Panc1 (cell line): ENCODE results near the gene ENTPD8. TPM values are rescaled to one million over a fixed set of nuclear protein-coding genes. Genes with fewer than 3 reads are reported as not detected.

Experiments
- ATAC-seq: fragments of 200-7000 bp; cut with Tn5 transposase; 2 replicates; pipeline ENCODE4 v1.9.1; 2020; ENCODE audit warnings: mild to moderate bottlenecking, moderate library complexity
- BruUV-seq: library from RNA; stranded (reverse); fragments of 400-500 nt; replicated peaks from 2 replicates; lab custom pipeline; 2021; lab: Mats Ljungman, UMichigan
- CTCF ChIA-PET: fragments of 300-600 bp; sonication (Branson Sonifier 250); formaldehyde crosslinking; loops from one replicate; lab custom pipeline; 2022; ENCODE audit warnings: antibody characterized with exemption; lab: Charles Lee
- POLR2A ChIA-PET: fragments of 300-600 bp; sonication (Branson Sonifier 250); formaldehyde crosslinking; loops from one replicate; lab custom pipeline; 2022; ENCODE audit warnings: antibody characterized with exemption; lab: Charles Lee
- DNase-seq: peaks from one replicate; pipeline ENCODE4 v3.0.0-alpha.2; 2010; ENCODE audit warnings: low read depth, low spot score
- H3K27ac ChIP-seq: 2 replicates; pipeline ENCODE4 v1.5.1; 2011; ENCODE audit warnings: mild to moderate bottlenecking, low read length, inconsistent platforms
- H3K27me3 ChIP-seq: fragments of 200-500 bp; sonication (Bioruptor generic); 2 replicates; pipeline ENCODE4 v1.6.0; 2014; ENCODE audit warnings: low read length, inconsistent platforms; ENCODE audit not compliant: control insufficient read depth, insufficient read depth
- H3K36me3 ChIP-seq: fragments of 200-500 bp; sonication (Bioruptor generic); 2 replicates; pipeline ENCODE4 v1.5.1; 2014; ENCODE audit warnings: inconsistent platforms, mild to moderate bottlenecking, low read length, moderate library complexity; ENCODE audit not compliant: control insufficient read depth, insufficient read depth
- H3K4me1 ChIP-seq: 2 replicates; pipeline ENCODE4 v1.5.1; 2011; ENCODE audit warnings: inconsistent platforms, mild to moderate bottlenecking, low read length, moderate library complexity; ENCODE audit not compliant: control insufficient read depth, insufficient read depth
- H3K4me3 ChIP-seq, 2 experiments: 2 replicates each; pipeline ENCODE4 v1.5.1; 2011 to 2012; ENCODE audit warnings: low read depth in 2 of 2, low read length in 2 of 2, mild to moderate bottlenecking in 2 of 2, inconsistent platforms in 1 of 2, moderate library complexity in 1 of 2
- H3K9me3 ChIP-seq: fragments of 200-500 bp; sonication (Bioruptor generic); 2 replicates; pipeline ENCODE4 v1.5.1; 2014; ENCODE audit warnings: low read depth, mild to moderate bottlenecking, inconsistent platforms, low read length, moderate library complexity; ENCODE audit not compliant: control insufficient read depth, insufficient read depth
- CTCF ChIP-seq: fragments of 450-650 bp; IDR thresholded peaks from 2 replicates; pipeline ENCODE4 v1.5.1; 2017; ENCODE audit warnings: mild to moderate bottlenecking
- POLR2AphosphoS5 ChIP-seq: IDR thresholded peaks from 2 replicates; pipeline ENCODE4 v1.6.1; 2012; ENCODE audit warnings: mild to moderate bottlenecking, low read depth, low read length, moderate library complexity
- SIN3A ChIP-seq: IDR thresholded peaks from 2 replicates; pipeline ENCODE4 v1.6.1; 2012; ENCODE audit warnings: low read depth, mild to moderate bottlenecking, low read length, moderate library complexity, borderline replicate concordance; ENCODE audit not compliant: insufficient read depth
- TCF7L2 ChIP-seq: IDR thresholded peaks from 2 replicates; pipeline ENCODE4 v1.6.1; 2011; ENCODE audit warnings: mild to moderate bottlenecking, low read depth, low read length, inconsistent platforms
- in situ Hi-C: cut with HindIII; loops from 2 replicates; pipeline ENCODE4 v1.10.0; 2016; ENCODE audit warnings: low sequenced_read_pairs, low pct_unique_long_range_greater_than_20kb
- intact Hi-C: fragments of 100-400 bp; cut with micrococcal nuclease; formaldehyde crosslinking; loops from one replicate; pipeline ENCODE4 v1.10.0; 2022; ENCODE audit not compliant: unreplicated experiment
- total RNA-seq: library from RNA; stranded (reverse); gene quantifications from one replicate; pipeline ENCODE4 v1.2.1, GENCODE V29; 2021; ENCODE audit not compliant: unreplicated experiment
- TF ChIP-seq, protein P1 (sequence below), 2 experiments: IDR thresholded peaks; 2 replicates each; pipeline ENCODE4 v1.6.1; 2011 to 2012; ENCODE audit warnings: low read depth in 2 of 2, control low read depth in 1 of 2, low read length in 1 of 2, mild to moderate bottlenecking in 1 of 2, moderate library complexity in 1 of 2; ENCODE audit not compliant: insufficient read depth in 1 of 2

Gene ENTPD8
- total RNA-seq, 1 experiment from 2014 or later = 3.9 TPM

DNA sequence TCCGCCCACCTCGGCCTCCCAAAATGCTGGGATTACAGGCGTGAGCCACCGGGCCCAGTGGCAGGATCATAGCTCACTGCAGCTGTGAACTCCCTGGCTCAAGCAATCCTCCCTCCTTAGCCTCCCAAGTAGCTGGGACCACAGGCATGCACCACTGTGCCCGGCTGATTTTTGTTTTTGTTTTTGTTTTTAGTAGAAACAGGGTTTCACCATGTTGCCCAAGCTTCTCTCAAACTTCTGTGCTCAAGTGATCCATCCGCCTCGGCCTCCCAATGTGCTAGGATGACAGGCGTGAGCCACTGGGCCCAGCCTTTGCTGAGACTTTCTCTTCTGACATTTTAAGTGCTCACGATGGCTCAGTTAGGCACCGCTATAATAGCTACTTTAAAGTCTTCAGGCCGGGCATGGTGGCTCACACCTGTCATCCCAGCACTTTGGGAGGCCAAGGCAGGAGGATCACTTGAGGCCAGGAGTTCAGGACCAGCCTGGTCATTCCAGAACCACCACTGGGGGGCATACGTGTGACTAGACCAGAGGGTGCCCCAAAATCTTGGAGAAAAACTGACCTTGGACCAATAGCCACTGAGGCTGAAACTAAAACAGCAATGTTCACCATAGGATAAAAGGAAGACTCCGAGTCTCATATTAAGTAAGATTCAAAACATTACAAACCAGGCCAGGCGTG lies 3.1 kb upstream of the ENTPD8 start:
- Histone ChIP-seq H3K9me3 (no peaks in the 10 kb centered on the region), H3K4me1 (peaks cover 9% of the 10 kb centered on the region), H3K4me3 (no peak overlapping the region), H3K27me3 (no peaks in the 10 kb centered on the region), H3K36me3 (no peaks in the 10 kb centered on the region), H3K27ac (no peak overlapping the region)
- in situ Hi-C loops = no loop called here
- no TSS peak for BruUV-seq
- no peak for ATAC-seq
- ChIA-PET POLR2A (interaction anchor here (0.6 kb wide), 1 partner anchor 10 kb away, joined by 3 read pairs; no protein-coding TSS in a partner anchor), CTCF (interaction anchor here (0.6 kb wide), 1 partner anchor 70 kb away, joined by 3 read pairs; no protein-coding TSS in a partner anchor)
- no peak for DNase-seq
- TF ChIP-seq SIN3A (no peak), CTCF (no peak), POLR2AphosphoS5 (no peak), TCF7L2 (no peak)
- TF ChIP-seq, protein P1, sequence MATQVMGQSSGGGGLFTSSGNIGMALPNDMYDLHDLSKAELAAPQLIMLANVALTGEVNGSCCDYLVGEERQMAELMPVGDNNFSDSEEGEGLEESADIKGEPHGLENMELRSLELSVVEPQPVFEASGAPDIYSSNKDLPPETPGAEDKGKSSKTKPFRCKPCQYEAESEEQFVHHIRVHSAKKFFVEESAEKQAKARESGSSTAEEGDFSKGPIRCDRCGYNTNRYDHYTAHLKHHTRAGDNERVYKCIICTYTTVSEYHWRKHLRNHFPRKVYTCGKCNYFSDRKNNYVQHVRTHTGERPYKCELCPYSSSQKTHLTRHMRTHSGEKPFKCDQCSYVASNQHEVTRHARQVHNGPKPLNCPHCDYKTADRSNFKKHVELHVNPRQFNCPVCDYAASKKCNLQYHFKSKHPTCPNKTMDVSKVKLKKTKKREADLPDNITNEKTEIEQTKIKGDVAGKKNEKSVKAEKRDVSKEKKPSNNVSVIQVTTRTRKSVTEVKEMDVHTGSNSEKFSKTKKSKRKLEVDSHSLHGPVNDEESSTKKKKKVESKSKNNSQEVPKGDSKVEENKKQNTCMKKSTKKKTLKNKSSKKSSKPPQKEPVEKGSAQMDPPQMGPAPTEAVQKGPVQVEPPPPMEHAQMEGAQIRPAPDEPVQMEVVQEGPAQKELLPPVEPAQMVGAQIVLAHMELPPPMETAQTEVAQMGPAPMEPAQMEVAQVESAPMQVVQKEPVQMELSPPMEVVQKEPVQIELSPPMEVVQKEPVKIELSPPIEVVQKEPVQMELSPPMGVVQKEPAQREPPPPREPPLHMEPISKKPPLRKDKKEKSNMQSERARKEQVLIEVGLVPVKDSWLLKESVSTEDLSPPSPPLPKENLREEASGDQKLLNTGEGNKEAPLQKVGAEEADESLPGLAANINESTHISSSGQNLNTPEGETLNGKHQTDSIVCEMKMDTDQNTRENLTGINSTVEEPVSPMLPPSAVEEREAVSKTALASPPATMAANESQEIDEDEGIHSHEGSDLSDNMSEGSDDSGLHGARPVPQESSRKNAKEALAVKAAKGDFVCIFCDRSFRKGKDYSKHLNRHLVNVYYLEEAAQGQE (IDR thresholded peaks at IDR 0.05; ENCODE audit: insufficient read depth in 1 of 2, low read depth in 2 of 2, low read length in 1 of 2) = no peak
- intact Hi-C loops = no loop called here

GRCh38 chr9:137441935-137442321 lies 771 bp upstream of the ENTPD8 start:
- H3K27me3 ChIP-seq = no peaks in the 10 kb centered on the region
- ChIA-PET CTCF (interaction anchor here (0.7 kb wide), 2 partner anchors 15 to 94 kb away, joined by 6 read pairs; no protein-coding TSS in a partner anchor), POLR2A (interaction anchor here (0.7 kb wide), 2 partner anchors 33 to 370 kb away, joined by 3 to 7 read pairs; no protein-coding TSS in a partner anchor)
- no peak for ATAC-seq
- no TSS peak for BruUV-seq
- TF ChIP-seq TCF7L2 (no peak), POLR2AphosphoS5 (no peak), CTCF (no peak), SIN3A (no peak)
- TF ChIP-seq, protein P1 (IDR thresholded peaks at IDR 0.05; ENCODE audit: insufficient read depth in 1 of 2, low read depth in 2 of 2, low read length in 1 of 2) = no peak
- H3K9me3 ChIP-seq = no peaks in the 10 kb centered on the region
- in situ Hi-C loops (no loop called here), intact Hi-C loops (no loop called here)
- peaks cover 9% of the 10 kb centered on the region for H3K4me1 ChIP-seq
- DNase-seq = no peak
- no peaks in the 10 kb centered on the region for H3K36me3 ChIP-seq
- H3K27ac ChIP-seq = no peak overlapping the region
- peak overlapping the region; percentile 13 to 33; a peak in 3 of 4 replicates for H3K4me3 ChIP-seq
